ENCODE measurements around the gene ABCG1.
A peak's percentile ranks its signal among the peaks of the same experiment; 100 is the strongest.

ABCG1 gene

GRCh38 chr21:42258150-42258884 lies 39.4 kb downstream of the ABCG1 start:
- Histone ChIP-seq H3K27me3 (no peaks in the 10 kb centered on the region), H3K4me1 (peaks cover 13% of the 10 kb centered on the region)

DNA sequence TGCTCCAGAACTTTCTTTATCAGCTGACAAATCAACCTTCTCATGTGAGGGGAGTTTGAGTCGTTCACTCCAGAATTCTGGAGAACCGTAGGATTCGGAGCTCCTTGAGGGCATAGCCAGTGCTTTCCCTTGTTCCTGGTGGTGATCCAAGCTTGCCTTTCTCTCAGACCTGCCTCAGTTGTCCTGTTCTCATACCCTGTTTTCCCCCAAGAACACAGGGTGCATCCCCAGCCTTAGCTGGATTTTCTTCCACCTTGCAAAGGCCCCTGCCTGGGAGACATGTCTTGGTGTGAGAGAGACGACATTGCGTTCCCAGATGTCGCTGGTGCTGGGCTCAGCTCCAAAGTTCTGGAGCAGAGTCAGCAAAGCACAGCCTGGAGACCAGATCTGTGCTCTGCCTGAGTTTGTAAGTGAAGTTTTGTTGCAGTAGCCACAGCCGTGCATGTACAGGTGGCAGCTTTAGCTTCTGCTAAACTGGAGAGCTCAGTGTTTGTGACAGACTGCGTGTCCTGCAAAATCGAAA lies 40.0 kb downstream of the ABCG1 start:
- Histone ChIP-seq H3K36me3 (no peaks in the 10 kb centered on the region), H3K27me3 (no peaks in the 10 kb centered on the region), H3K4me1 (peaks cover 13% of the 10 kb centered on the region), H3K4me3 (ENCODE audit: low read depth, low read length) (no peak overlapping the region), H3K9me3 (no peaks in the 10 kb centered on the region)
- DNase-seq = peak; percentile 52
- no peak; the same call in 1 of the 2 replicates for TF ChIP-seq CTCF (IDR thresholded peaks at IDR 0.05; ENCODE audit: low read depth, low read length)

More at GRCh38 chr21:42258150-42258884, 39.4 kb downstream of the ABCG1 start:
- Histone ChIP-seq H3K9me3 (no peaks in the 10 kb centered on the region), H3K4me3 (ENCODE audit: low read depth, low read length) (no peak overlapping the region), H3K36me3 (no peaks in the 10 kb centered on the region)
- peak; percentile 83 for DNase-seq
- peak; percentile 95 for TF ChIP-seq CTCF (IDR thresholded peaks at IDR 0.05; ENCODE audit: low read depth, low read length)

- no peak for TF ChIP-seq CTCF (IDR thresholded peaks at IDR 0.05; ENCODE audit: low read depth, low read length)
- Histone ChIP-seq H3K4me1 (peaks cover 13% of the 10 kb centered on the region), H3K4me3 (ENCODE audit: low read depth, low read length) (no peak overlapping the region), H3K27me3 (no peaks in the 10 kb centered on the region), H3K9me3 (no peaks in the 10 kb centered on the region), H3K36me3 (no peaks in the 10 kb centered on the region)
- DNase-seq = no peak
Measured at GRCh38 chr21:42260121-42260520, 41.2 kb downstream of the ABCG1 start.

GRCh38 chr21:42261829-42262200 lies 42.9 kb downstream of the ABCG1 start:
- H3K27me3 ChIP-seq = no peaks in the 10 kb centered on the region
- peaks cover 13% of the 10 kb centered on the region for H3K4me1 ChIP-seq
- no peaks in the 10 kb centered on the region for H3K9me3 ChIP-seq
- H3K4me3 ChIP-seq (ENCODE audit: low read depth, low read length) = no peak overlapping the region
- no peak for DNase-seq
- TF ChIP-seq CTCF (IDR thresholded peaks at IDR 0.05; ENCODE audit: low read depth, low read length) = no peak
- H3K36me3 ChIP-seq = no peaks in the 10 kb centered on the region

- Histone ChIP-seq H3K4me3 (ENCODE audit: low read depth, low read length) (no peak overlapping the region), H3K27me3 (no peaks in the 10 kb centered on the region), H3K36me3 (no peaks in the 10 kb centered on the region), H3K9me3 (no peaks in the 10 kb centered on the region), H3K4me1 (peaks cover 9% of the 10 kb centered on the region; the same call in 1 of the 2 replicates)
- TF ChIP-seq CTCF (IDR thresholded peaks at IDR 0.05; ENCODE audit: low read depth, low read length) = no peak
- peak; percentile 76 for DNase-seq
Measured at GRCh38 chr21:42262831-42263231, 43.9 kb downstream of the ABCG1 start.

- peaks cover 9% of the 10 kb centered on the region; the same call in 1 of the 2 replicates for H3K4me1 ChIP-seq
- no peak for TF ChIP-seq CTCF (IDR thresholded peaks at IDR 0.05; ENCODE audit: low read depth, low read length)
Measured at GRCh38 chr21:42263591-42264131, 44.7 kb downstream of the ABCG1 start.

More at GRCh38 chr21:42263591-42264131, 44.7 kb downstream of the ABCG1 start:
- H3K9me3 ChIP-seq = no peaks in the 10 kb centered on the region
- no peak overlapping the region for H3K4me3 ChIP-seq (ENCODE audit: low read depth, low read length)
- DNase-seq = no peak
- no peaks in the 10 kb centered on the region for H3K36me3 ChIP-seq
- no peaks in the 10 kb centered on the region for H3K27me3 ChIP-seq

Data from BE2C (cell line).